SU-DHL-6 (cell line): Measurements from ENCODE around the gene CYTH1.

ENCODE experiments used
- H2AFZ ChIP-seq: fragments of 200-600 bp; sonication (generic); 2 replicates; pipeline ENCODE4 v1.6.1; 2014; ENCODE audit warnings: low read depth, mild to moderate bottlenecking, moderate library complexity, mixed read lengths, antibody characterized with exemption, low read length; ENCODE audit not compliant: severe bottlenecking
- H3F3A ChIP-seq: fragments of 200-600 bp; shearing (Covaris generic); 2 replicates; pipeline ENCODE4 v1.6.0; 2016; ENCODE audit warnings: antibody characterized with exemption, mild to moderate bottlenecking; ENCODE audit not compliant: insufficient read depth
- H3K27ac ChIP-seq: fragments of 200-600 bp; sonication (generic); 2 replicates; pipeline ENCODE4 v1.5.1; 2016; ENCODE audit warnings: low read depth, mild to moderate bottlenecking, low read length, moderate library complexity, mixed read lengths
- H3K27me3 ChIP-seq: fragments of 200-600 bp; sonication (generic), shearing (Covaris generic); 2 replicates; pipeline ENCODE4 v1.6.0; 2014; ENCODE audit warnings: mild to moderate bottlenecking, low read length
- H3K36me3 ChIP-seq: fragments of 200-600 bp; sonication (generic); 2 replicates; pipeline ENCODE4 v1.6.1; 2014; ENCODE audit warnings: mild to moderate bottlenecking, low read length, mixed read lengths
- H3K4me2 ChIP-seq: fragments of 300-600, 200-600 bp; shearing (Covaris generic), sonication (generic); 2 replicates; pipeline ENCODE4 v1.6.0; 2014; ENCODE audit warnings: low read length, low read depth, mild to moderate bottlenecking; ENCODE audit not compliant: poor library complexity, severe bottlenecking
- H3K4me3 ChIP-seq: fragments of 200-600 bp; sonication (generic); 2 replicates; pipeline ENCODE4 v1.5.1; 2014; ENCODE audit warnings: antibody characterized with exemption, low read length, mild to moderate bottlenecking, mixed read lengths; ENCODE audit not compliant: insufficient read depth, poor library complexity, severe bottlenecking
- H3K79me2 ChIP-seq: fragments of 200-600 bp; sonication (generic); 2 replicates; pipeline ENCODE4 v1.6.1; 2014; ENCODE audit warnings: mild to moderate bottlenecking, low read length, moderate library complexity; ENCODE audit not compliant: insufficient read depth
- H3K9ac ChIP-seq: fragments of 200-600 bp; sonication (generic); 2 replicates; pipeline ENCODE4 v1.7.0; 2014; ENCODE audit warnings: mild to moderate bottlenecking, low read length
- H3K9me2 ChIP-seq: fragments of 200-600 bp; sonication (generic); replicated peaks from 2 replicates; pipeline ENCODE4 v1.6.1; 2014; ENCODE audit warnings: low read length; ENCODE audit not compliant: insufficient read depth
- H3K9me3 ChIP-seq: fragments of 200-600 bp; sonication (generic); 2 replicates; pipeline ENCODE4 v1.6.1; 2014; ENCODE audit warnings: low read length, mixed read lengths; ENCODE audit not compliant: insufficient read depth
- H4K20me1 ChIP-seq: fragments of 200-600 bp; sonication (generic); 2 replicates; pipeline ENCODE4 v1.6.1; 2014; ENCODE audit warnings: low read depth, mild to moderate bottlenecking, antibody characterized with exemption, low read length, moderate library complexity, mixed read lengths
- EZH2phosphoT487 ChIP-seq: fragments of 200-600 bp; sonication (generic), shearing (Covaris generic); conservative IDR thresholded peaks from 2 replicates; pipeline ENCODE4 v1.6.1; 2018; ENCODE audit warnings: mild to moderate bottlenecking, antibody characterized with exemption, low read length, moderate library complexity, mixed read lengths
- TF ChIP-seq, protein P1 (sequence below): fragments of 200-600 bp; sonication (generic); IDR thresholded peaks from one replicate; pipeline ENCODE4 v1.5.1; 2017; ENCODE audit warnings: antibody characterized with exemption, mild to moderate bottlenecking, low read length, moderate library complexity; ENCODE audit not compliant: insufficient read depth, poor library complexity, severe bottlenecking

Gene CYTH1

DNA sequence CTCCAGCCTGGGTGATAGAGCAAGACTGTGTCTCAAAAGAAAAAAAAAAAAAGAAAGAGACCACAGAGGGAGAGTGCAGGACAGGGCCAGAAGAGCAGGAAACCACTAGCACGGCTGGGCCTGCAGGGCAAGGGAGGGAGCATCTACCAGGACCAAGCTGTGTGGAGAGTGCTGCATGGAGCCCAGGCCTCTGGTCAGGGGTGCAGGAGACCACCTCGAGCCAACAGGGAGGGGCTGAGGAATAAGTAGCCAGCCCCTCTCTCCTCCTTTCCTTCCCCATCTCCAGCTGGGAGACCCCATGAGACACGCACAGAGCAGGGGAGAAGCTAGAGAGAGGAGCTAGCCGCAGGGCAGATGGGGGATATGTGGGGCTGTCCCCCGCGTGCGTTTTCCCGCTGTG is 137.8 kb downstream of the CYTH1 start:
- H3K9me2 ChIP-seq: no peaks in the 10 kb centered on the region
- no peaks in the 10 kb centered on the region for H3K9me3 ChIP-seq
- H3K9ac ChIP-seq: no peak overlapping the region
- H3K27ac ChIP-seq: no peak overlapping the region
- H4K20me1 ChIP-seq: no peaks in the 10 kb centered on the region
- H3F3A ChIP-seq: no peaks in the 10 kb centered on the region
- H3K36me3 ChIP-seq: no peaks in the 10 kb centered on the region
- no peak overlapping the region for H3K4me2 ChIP-seq
- TF ChIP-seq, protein P1, sequence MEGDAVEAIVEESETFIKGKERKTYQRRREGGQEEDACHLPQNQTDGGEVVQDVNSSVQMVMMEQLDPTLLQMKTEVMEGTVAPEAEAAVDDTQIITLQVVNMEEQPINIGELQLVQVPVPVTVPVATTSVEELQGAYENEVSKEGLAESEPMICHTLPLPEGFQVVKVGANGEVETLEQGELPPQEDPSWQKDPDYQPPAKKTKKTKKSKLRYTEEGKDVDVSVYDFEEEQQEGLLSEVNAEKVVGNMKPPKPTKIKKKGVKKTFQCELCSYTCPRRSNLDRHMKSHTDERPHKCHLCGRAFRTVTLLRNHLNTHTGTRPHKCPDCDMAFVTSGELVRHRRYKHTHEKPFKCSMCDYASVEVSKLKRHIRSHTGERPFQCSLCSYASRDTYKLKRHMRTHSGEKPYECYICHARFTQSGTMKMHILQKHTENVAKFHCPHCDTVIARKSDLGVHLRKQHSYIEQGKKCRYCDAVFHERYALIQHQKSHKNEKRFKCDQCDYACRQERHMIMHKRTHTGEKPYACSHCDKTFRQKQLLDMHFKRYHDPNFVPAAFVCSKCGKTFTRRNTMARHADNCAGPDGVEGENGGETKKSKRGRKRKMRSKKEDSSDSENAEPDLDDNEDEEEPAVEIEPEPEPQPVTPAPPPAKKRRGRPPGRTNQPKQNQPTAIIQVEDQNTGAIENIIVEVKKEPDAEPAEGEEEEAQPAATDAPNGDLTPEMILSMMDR: no peak
- TF ChIP-seq EZH2phosphoT487: no peak
- H3K27me3 ChIP-seq: no peaks in the 10 kb centered on the region
- no peak overlapping the region for H2AFZ ChIP-seq
- no peak overlapping the region for H3K4me3 ChIP-seq
- H3K79me2 ChIP-seq: no peaks in the 10 kb centered on the region

DNA sequence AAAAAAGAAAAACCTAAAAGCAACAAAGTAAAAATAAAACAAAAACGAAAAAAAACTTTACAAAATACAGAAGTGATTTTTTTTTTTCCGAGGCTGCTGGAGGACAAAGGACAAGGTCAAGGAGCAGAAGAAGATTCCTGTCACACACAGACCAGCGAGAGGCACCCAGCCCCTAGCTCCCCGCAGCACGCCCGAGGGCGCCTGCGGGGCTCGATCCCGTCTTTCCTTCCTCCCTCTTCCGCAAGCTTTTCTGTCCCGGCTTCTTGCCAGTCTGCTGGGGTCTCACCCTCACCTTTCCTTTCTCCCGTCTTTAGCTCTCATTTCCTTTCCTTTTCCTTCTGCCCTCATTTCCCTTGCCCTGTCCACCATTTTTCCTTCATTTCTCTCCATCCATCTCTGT is 138.7 kb downstream of the CYTH1 start:
- Histone ChIP-seq H3K79me2 (no peaks in the 10 kb centered on the region), H3K27me3 (no peaks in the 10 kb centered on the region), H3K36me3 (no peaks in the 10 kb centered on the region), H3K9me2 (no peaks in the 10 kb centered on the region), H3K4me2 (no peak overlapping the region), H3K4me3 (no peak overlapping the region), H3K27ac (no peak overlapping the region), H3K9ac (no peak overlapping the region), H3F3A (no peaks in the 10 kb centered on the region), H2AFZ (no peak overlapping the region), H3K9me3 (no peaks in the 10 kb centered on the region), H4K20me1 (no peaks in the 10 kb centered on the region)
- TF ChIP-seq EZH2phosphoT487: no peak
- TF ChIP-seq, protein P1: no peak

DNA sequence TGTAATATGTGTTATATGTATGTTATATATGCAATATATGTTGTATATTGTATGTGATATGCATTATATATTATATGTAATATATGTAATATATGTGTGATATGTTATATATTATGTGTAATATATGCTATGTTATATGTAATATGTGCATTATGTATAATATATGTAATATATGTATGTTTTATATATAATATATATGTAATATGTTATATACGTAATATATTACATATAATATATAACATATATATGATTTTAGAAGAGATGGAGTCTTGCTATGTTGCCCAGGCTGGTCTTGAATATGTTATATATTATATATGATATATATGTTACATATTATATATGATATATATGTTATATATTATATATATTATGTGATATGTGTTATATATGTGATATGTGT is 139.4 kb downstream of the CYTH1 start:
- no peaks in the 10 kb centered on the region for H3K79me2 ChIP-seq
- no peaks in the 10 kb centered on the region for H3K9me3 ChIP-seq
- no peak overlapping the region for H2AFZ ChIP-seq
- H3K27me3 ChIP-seq: no peaks in the 10 kb centered on the region
- H4K20me1 ChIP-seq: no peaks in the 10 kb centered on the region
- no peaks in the 10 kb centered on the region for H3K9me2 ChIP-seq
- no peak overlapping the region for H3K4me3 ChIP-seq
- H3K27ac ChIP-seq: no peak overlapping the region
- H3K36me3 ChIP-seq: no peaks in the 10 kb centered on the region
- H3K9ac ChIP-seq: no peak overlapping the region
- TF ChIP-seq, protein P1: no peak
- TF ChIP-seq EZH2phosphoT487: no peak
- no peak overlapping the region for H3K4me2 ChIP-seq
- H3F3A ChIP-seq: no peaks in the 10 kb centered on the region

DNA sequence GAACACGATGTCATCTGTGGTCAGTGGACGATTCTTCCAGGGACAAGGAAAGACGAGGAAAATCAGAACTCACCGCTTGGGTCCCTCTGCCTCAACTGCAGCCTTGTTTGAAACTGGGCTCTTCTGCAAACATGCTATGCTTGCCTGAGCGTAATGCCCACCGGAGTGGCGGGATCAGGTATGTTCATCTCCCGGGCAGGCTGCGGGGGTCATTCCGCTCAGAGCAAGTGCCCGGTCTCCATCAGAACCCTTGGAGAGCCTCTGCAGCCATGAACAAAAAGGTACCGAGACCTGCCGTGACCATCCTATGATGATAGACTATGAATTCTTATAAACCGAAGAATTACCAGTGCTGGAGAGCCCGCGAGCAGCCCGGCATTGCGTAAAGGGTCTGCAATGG is 140.4 kb downstream of the CYTH1 start:
- no peaks in the 10 kb centered on the region for H3K36me3 ChIP-seq
- H3K27me3 ChIP-seq: no peaks in the 10 kb centered on the region
- no peak overlapping the region for H3K27ac ChIP-seq
- no peak overlapping the region for H3K9ac ChIP-seq
- no peaks in the 10 kb centered on the region for H3F3A ChIP-seq
- no peak overlapping the region for H3K4me3 ChIP-seq
- H3K4me2 ChIP-seq: no peak overlapping the region
- H3K79me2 ChIP-seq: no peaks in the 10 kb centered on the region
- H2AFZ ChIP-seq: no peak overlapping the region
- H3K9me2 ChIP-seq: no peaks in the 10 kb centered on the region
- TF ChIP-seq, protein P1: no peak
- no peak for TF ChIP-seq EZH2phosphoT487
- H3K9me3 ChIP-seq: no peaks in the 10 kb centered on the region
- no peaks in the 10 kb centered on the region for H4K20me1 ChIP-seq
